ENCODE data around the gene CCT6B.
"Not testable (repeated sequence)": the region's sequence is repeated elsewhere in the genome, so short reads cannot be mapped to it uniquely, and the experiment has no call there.

The CCT6B gene

DNA sequence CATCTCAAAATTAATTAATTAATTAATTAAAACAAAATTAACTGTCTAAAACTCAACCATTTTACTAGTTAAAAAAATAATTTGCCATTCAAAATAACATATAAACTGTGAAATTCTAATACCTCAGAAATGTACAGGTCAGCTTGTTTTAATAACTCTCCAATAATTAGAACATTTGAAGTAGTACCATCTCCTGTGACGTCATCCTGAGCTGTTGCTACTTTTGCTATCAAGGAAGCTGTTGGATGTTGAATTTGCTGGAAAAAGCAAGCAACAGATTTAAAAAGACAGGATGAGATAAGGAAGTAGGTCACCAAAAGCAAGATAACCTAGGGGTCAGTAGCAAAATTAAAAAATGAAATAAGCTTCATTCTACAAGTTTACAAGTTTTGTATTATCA is 2.8 kb downstream of the CCT6B start:
- in situ Hi-C loops (cut with MboI; ENCODE audit: low pct_unique_long_range_greater_than_20kb, low sequenced_read_pairs, unreplicated experiment) = no loop called here
- TF ChIP-seq, protein P1, sequence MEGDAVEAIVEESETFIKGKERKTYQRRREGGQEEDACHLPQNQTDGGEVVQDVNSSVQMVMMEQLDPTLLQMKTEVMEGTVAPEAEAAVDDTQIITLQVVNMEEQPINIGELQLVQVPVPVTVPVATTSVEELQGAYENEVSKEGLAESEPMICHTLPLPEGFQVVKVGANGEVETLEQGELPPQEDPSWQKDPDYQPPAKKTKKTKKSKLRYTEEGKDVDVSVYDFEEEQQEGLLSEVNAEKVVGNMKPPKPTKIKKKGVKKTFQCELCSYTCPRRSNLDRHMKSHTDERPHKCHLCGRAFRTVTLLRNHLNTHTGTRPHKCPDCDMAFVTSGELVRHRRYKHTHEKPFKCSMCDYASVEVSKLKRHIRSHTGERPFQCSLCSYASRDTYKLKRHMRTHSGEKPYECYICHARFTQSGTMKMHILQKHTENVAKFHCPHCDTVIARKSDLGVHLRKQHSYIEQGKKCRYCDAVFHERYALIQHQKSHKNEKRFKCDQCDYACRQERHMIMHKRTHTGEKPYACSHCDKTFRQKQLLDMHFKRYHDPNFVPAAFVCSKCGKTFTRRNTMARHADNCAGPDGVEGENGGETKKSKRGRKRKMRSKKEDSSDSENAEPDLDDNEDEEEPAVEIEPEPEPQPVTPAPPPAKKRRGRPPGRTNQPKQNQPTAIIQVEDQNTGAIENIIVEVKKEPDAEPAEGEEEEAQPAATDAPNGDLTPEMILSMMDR (IDR thresholded peaks at IDR 0.05; ENCODE audit: extremely low read depth, insufficient read depth, missing control alignments) = no peak
- DNase-seq (ENCODE audit: low spot score) = no peak

DNA sequence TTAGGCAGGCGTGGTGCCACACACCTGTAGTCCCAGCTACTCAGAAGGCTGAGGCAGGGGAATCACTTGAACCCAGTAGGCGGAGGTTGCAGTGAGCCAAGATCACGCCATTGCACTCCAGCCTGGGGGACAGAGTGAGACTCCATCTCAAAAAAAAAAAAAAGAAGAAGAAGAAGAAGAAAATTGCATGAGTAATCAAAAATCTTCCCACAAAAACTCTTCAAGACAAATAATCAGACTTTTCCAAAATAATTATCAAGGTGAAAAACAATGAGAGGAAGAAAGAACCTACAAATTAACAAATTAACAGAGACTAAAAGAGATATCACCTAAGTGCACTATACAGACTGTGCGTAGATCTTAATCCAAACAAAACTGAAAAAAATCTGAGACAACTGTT is 10.5 kb downstream of the CCT6B start:
- in situ Hi-C loops (cut with MboI; ENCODE audit: low pct_unique_long_range_greater_than_20kb, low sequenced_read_pairs, unreplicated experiment) = not testable (repeated sequence)

DNA sequence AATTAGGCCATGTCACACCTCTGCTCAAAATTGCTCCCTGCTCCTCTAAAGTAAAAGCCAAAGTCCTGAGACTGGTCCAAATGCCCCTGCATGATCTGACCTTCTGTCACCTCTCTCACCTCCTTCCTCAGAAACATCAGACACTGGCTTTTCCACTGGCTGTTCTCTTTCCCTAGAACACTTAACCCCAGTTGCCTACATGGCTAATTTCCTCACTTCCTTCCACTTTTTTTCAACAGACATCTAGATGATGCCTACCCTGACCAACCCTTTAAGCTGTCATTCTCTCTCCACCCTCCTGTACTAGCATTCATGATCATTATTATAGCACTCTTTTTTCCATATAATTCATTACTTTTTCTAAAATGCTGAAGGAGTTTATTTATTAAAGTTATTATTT is 31.0 kb downstream of the CCT6B start:
- TF ChIP-seq, protein P1 (IDR thresholded peaks at IDR 0.05; ENCODE audit: extremely low read depth, insufficient read depth, missing control alignments) = no peak
- in situ Hi-C loops (cut with MboI; ENCODE audit: low pct_unique_long_range_greater_than_20kb, low sequenced_read_pairs, unreplicated experiment) = no loop called here
- DNase-seq (ENCODE audit: low spot score) = no peak

More for the DNA sequence above, 10.5 kb downstream of the CCT6B start:
- DNase-seq (ENCODE audit: low spot score) = not testable (repeated sequence)

DNA sequence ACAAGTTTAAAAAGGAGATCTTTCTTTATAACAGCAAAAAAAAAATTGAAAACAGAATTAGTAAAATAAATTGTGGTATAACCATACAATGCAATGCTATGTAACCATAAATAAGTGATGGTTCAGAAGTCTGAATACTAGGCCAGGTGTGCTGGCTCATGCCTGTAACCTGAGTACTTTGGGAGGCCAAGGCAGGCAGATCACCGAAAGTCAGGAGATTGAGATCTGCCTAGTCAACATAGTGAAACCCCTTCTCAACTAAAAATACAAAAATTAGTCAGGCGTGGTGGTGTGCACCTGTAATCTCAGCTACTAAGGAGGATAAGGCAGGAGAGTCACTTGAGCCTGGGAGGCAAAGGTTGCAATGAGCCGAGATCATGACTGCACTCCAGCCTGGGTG is 34.6 kb downstream of the CCT6B start:
- no peak for DNase-seq (ENCODE audit: low spot score)
- TF ChIP-seq, protein P1 (IDR thresholded peaks at IDR 0.05; ENCODE audit: extremely low read depth, insufficient read depth, missing control alignments) = no peak
- in situ Hi-C loops (cut with MboI; ENCODE audit: low pct_unique_long_range_greater_than_20kb, low sequenced_read_pairs, unreplicated experiment) = no loop called here

DNA sequence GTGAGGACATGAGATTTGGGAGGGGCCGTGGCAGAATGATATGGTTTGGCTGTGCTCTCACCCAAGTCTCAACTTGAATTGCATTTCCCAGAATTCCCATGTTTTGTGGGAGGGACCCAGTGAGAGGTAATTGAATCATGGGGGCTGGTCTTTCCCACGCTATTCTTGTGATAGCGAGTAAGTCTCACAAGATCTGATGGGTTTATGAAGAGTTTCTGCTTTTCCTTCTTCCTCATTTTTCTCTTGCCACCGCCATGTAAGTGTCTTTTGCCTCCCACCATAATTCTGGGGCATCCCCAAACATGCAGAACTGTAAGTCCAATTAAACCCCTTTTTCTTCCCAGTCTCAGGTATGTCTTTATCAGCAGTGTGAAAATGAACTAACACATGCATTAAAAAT is 40.6 kb downstream of the CCT6B start:
- TF ChIP-seq, protein P1 (IDR thresholded peaks at IDR 0.05; ENCODE audit: extremely low read depth, insufficient read depth, missing control alignments) = no peak
- in situ Hi-C loops (cut with MboI; ENCODE audit: low pct_unique_long_range_greater_than_20kb, low sequenced_read_pairs, unreplicated experiment) = no loop called here
- DNase-seq (ENCODE audit: low spot score) = no peak

DNA sequence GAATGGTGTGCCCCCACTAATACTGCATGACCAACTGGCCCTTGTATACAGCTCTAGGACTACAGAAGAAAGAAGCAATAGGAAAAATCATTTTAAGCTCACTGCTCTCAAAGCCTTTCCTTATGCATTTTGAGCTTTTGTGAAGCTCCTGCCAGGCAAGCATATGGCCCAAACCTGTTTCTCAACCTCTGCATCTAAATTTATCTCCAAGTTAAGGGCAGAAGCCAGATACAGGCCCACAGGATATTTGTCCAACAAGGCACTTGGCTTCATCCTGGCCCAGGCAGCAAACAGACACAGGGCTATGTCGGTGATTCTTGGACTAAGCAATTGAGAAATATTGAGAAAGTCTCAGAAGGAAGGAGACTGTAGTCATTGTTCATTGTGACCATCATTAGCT is 43.9 kb downstream of the CCT6B start:
- TF ChIP-seq, protein P1 (IDR thresholded peaks at IDR 0.05; ENCODE audit: extremely low read depth, insufficient read depth, missing control alignments) = no peak
- no peak for DNase-seq (ENCODE audit: low spot score)
- in situ Hi-C loops (cut with MboI; ENCODE audit: low pct_unique_long_range_greater_than_20kb, low sequenced_read_pairs, unreplicated experiment) = no loop called here

DNA sequence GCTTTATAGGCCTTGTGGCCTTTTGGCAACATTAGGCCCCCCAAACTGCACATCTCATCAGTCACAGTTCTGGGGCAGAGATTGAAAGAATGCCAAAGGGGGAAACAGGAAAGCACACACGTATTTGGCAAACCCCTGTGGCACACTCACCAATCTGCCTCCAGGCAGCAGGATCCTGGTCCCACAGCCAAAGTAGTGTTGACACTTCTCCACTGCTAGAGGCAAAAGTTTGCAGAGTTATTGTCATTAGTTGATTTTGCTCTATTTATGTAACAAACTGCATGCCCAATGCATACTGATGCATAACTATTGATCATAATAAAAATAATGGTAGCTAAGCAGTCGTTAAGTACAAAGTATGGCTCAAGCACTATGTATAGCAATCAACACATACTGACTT is 45.1 kb downstream of the CCT6B start:
- TF ChIP-seq, protein P1 (IDR thresholded peaks at IDR 0.05; ENCODE audit: extremely low read depth, insufficient read depth, missing control alignments) = no peak
- in situ Hi-C loops (cut with MboI; ENCODE audit: low pct_unique_long_range_greater_than_20kb, low sequenced_read_pairs, unreplicated experiment) = no loop called here
- DNase-seq (ENCODE audit: low spot score) = no peak

Data from GM13977 (cell line).